ENCODE results near the gene CDYL2. TPM values are rescaled to one million over a fixed set of nuclear protein-coding genes. Genes with fewer than 3 reads are reported as not detected.
"Not testable (repeated sequence)": the region's sequence is repeated elsewhere in the genome, so short reads cannot be mapped to it uniquely, and the experiment has no call there.

CDYL2 gene
- total and polyA plus RNA-seq, 2 donors (not counting 3 experiments of a cell fraction or from before 2014, with no cell fraction given), result 7.1 to 71.3 TPM

DNA sequence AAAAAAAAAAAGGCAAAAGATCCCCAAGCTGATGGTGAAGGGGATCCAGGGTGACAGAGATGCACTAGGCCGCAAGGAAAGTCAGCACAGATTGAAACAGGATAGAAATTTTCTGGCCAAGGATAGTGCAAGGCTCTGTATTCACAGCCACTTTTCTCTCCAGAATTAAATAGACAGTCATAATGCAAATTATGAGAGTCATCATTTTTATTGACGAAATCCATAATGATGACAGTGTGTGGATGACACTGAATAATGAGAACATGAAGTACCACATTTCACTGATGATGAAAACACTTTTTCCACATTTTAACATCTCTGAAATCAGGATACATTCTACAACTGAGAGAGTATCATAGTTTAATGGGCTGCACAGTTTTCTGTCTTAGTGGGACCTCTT lies 72.5 kb downstream of the CDYL2 start:
- H3K4me1 ChIP-seq (ENCODE audit: control insufficient read depth, extremely low read depth, insufficient read depth, low read length), result no peaks in the 10 kb centered on the region
- BruUV-seq (replicated peaks), result no TSS peak
- no peak overlapping the region for H3K4me2 ChIP-seq (ENCODE audit: insufficient read depth, low read length)
- no peaks in the 10 kb centered on the region for H3K9me3 ChIP-seq (replicated peaks; ENCODE audit: control insufficient read depth, insufficient read depth, low read length)
- no peak for TF ChIP-seq FOS (IDR thresholded peaks at IDR 0.05; ENCODE audit: borderline replicate concordance, insufficient read depth, low read length)
- no peak for TF ChIP-seq POLR2A (IDR thresholded peaks at IDR 0.05; ENCODE audit: low read depth, low read length)
- TF ChIP-seq, protein P1, sequence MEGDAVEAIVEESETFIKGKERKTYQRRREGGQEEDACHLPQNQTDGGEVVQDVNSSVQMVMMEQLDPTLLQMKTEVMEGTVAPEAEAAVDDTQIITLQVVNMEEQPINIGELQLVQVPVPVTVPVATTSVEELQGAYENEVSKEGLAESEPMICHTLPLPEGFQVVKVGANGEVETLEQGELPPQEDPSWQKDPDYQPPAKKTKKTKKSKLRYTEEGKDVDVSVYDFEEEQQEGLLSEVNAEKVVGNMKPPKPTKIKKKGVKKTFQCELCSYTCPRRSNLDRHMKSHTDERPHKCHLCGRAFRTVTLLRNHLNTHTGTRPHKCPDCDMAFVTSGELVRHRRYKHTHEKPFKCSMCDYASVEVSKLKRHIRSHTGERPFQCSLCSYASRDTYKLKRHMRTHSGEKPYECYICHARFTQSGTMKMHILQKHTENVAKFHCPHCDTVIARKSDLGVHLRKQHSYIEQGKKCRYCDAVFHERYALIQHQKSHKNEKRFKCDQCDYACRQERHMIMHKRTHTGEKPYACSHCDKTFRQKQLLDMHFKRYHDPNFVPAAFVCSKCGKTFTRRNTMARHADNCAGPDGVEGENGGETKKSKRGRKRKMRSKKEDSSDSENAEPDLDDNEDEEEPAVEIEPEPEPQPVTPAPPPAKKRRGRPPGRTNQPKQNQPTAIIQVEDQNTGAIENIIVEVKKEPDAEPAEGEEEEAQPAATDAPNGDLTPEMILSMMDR (IDR thresholded peaks at IDR 0.05; ENCODE audit: extremely low read depth in 1 of 2, insufficient read depth in 1 of 2, low read depth in 1 of 2, low read length in 2 of 2), result no peak
- H3K27ac ChIP-seq (ENCODE audit: insufficient read depth, low read depth, low read length), result no peak overlapping the region
- H3K9me1 ChIP-seq (replicated peaks; ENCODE audit: control insufficient read depth, extremely low read depth, insufficient read depth, low read length), result no peaks in the 10 kb centered on the region
- ChIA-PET CTCF (no interaction called here), POLR2A (no interaction called here)
- intact Hi-C loops (cut with micrococcal nuclease) (no loop called here), dilution Hi-C loops (cut with MboI; ENCODE audit: extremely low pct_ligation_motif_present, low sequenced_read_pairs) (no loop called here)
- H3K4me3 ChIP-seq (replicated peaks in 1 of 3; ENCODE audit: insufficient read depth in 1 of 3, low read depth in 1 of 3, low read length in 3 of 3), result no peak overlapping the region
- peaks cover 65% of the 10 kb centered on the region for H3K79me2 ChIP-seq (ENCODE audit: control insufficient read depth, insufficient read depth, low read length)
- no peak overlapping the region for H2AFZ ChIP-seq (ENCODE audit: low read depth, low read length)
- FAIRE-seq (no peak), DNase-seq (ENCODE audit: low read depth, low spot score) (no peak)
- no peaks in the 10 kb centered on the region for H3K36me3 ChIP-seq (ENCODE audit: control insufficient read depth in 2 of 2, extremely low read depth in 1 of 2, insufficient read depth in 2 of 2, low read length in 2 of 2)
- no peak overlapping the region for H3K9ac ChIP-seq (replicated peaks; ENCODE audit: extremely low read depth, insufficient read depth, low read length)
- no peaks in the 10 kb centered on the region for H3K27me3 ChIP-seq (ENCODE audit: control insufficient read depth in 2 of 2, insufficient read depth in 2 of 2, low read length in 2 of 2)
- peaks cover 7% of the 10 kb centered on the region for H4K20me1 ChIP-seq (replicated peaks; ENCODE audit: control insufficient read depth, extremely low read depth, insufficient read depth, low read length)

DNA sequence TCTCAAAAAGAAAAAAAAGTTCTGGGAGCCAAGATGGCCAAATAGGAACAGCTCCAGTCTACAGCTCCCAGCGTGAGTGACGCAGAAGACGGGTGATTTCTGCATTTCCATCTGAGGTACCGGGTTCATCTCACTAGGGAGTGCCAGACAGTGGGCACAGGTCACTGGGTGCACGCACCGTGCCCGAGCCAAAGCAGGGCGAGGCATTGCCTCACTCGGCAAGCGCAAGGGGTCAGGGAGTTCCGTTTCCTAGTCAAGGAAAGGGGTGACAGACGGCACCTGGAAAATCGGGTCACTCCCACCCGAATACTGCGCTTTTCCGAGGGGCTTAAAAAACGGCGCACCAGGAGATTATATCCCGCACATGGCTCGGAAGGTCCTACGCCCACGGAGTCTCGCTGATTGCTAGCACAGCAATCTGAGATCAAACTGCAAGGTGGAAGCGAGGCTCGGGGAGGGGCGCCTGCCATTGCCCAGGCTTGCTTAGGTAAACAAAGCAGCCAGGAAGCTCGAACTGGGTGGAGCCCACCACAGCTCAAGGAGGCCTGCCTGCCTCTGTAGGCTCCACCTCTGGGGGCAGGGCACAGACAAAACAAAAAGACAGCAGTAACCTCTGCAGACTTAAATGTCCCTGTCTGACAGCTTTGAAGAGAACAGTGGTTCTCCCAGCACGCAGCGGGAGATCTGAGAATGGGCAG lies 77.2 kb downstream of the CDYL2 start:
- dilution Hi-C loops (cut with MboI; ENCODE audit: extremely low pct_ligation_motif_present, low sequenced_read_pairs); CTCF ChIA-PET; H3K4me3 ChIP-seq (replicated peaks in 1 of 3; ENCODE audit: insufficient read depth in 1 of 3, low read depth in 1 of 3, low read length in 3 of 3); FAIRE-seq; BruUV-seq (replicated peaks); H3K27ac ChIP-seq (ENCODE audit: insufficient read depth, low read depth, low read length); H3K9me3 ChIP-seq (replicated peaks; ENCODE audit: control insufficient read depth, insufficient read depth, low read length); intact Hi-C loops (cut with micrococcal nuclease); POLR2A ChIA-PET; H3K9me1 ChIP-seq (replicated peaks; ENCODE audit: control insufficient read depth, extremely low read depth, insufficient read depth, low read length); H3K36me3 ChIP-seq (ENCODE audit: control insufficient read depth in 2 of 2, extremely low read depth in 1 of 2, insufficient read depth in 2 of 2, low read length in 2 of 2); DNase-seq (ENCODE audit: low read depth, low spot score); H3K4me2 ChIP-seq (ENCODE audit: insufficient read depth, low read length); H4K20me1 ChIP-seq (replicated peaks; ENCODE audit: control insufficient read depth, extremely low read depth, insufficient read depth, low read length); H3K9ac ChIP-seq (replicated peaks; ENCODE audit: extremely low read depth, insufficient read depth, low read length); H3K27me3 ChIP-seq (ENCODE audit: control insufficient read depth in 2 of 2, insufficient read depth in 2 of 2, low read length in 2 of 2); H3K4me1 ChIP-seq (ENCODE audit: control insufficient read depth, extremely low read depth, insufficient read depth, low read length); H2AFZ ChIP-seq (ENCODE audit: low read depth, low read length): not testable (repeated sequence)
- peaks cover 64% of the 10 kb centered on the region for H3K79me2 ChIP-seq (ENCODE audit: control insufficient read depth, insufficient read depth, low read length)
